Breast epithelium (tissue), 3 donors: ENCODE measurements around the gene SLC22A15.

Experiments
- CTCF ChIP-seq, 3 donors: fragments of 450-650 bp; IDR thresholded peaks; one replicate each; pipeline ENCODE4 v1.5.1; 2016 to 2017; ENCODE audit warnings: antibody characterized with exemption in 3 of 3, mild to moderate bottlenecking in 3 of 3, moderate library complexity in 3 of 3
- POLR2A ChIP-seq: fragments of 450-650 bp; IDR thresholded peaks from one replicate; pipeline ENCODE4 v1.6.1; 2016; ENCODE audit warnings: antibody characterized with exemption, mild to moderate bottlenecking, moderate library complexity
- POLR2AphosphoS5 ChIP-seq, 3 donors: sonication (generic); formaldehyde crosslinking; IDR thresholded peaks; one replicate each; pipeline ENCODE4 v1.6.1; 2017; ENCODE audit warnings: antibody characterized with exemption in 3 of 3

GRCh38 chr1:115978292-115978941 is 2.1 kb downstream of the SLC22A15 start:
- TF ChIP-seq CTCF (IDR thresholded peaks at IDR 0.05): no peak
- no peak for TF ChIP-seq POLR2A
- no peak for TF ChIP-seq POLR2AphosphoS5 (IDR thresholded peaks at IDR 0.05)
